Fibroblast of lung (primary cell): ENCODE measurements around the gene CHD5.

Source experiments
- CTCF ChIP-seq, 2 donors: IDR thresholded peaks in 1 of 2; conservative IDR thresholded peaks in 1 of 2; 1 replicate in 1 of 2; 2 replicates in 1 of 2; pipeline ENCODE4 v1.5.1; 2011 to 2012; ENCODE audit warnings: low read length in 2 of 2, control low read depth in 1 of 2, inconsistent platforms in 1 of 2, low read depth in 1 of 2, mild to moderate bottlenecking in 1 of 2
- EZH2 ChIP-seq: IDR thresholded peaks from 2 replicates; pipeline ENCODE4 v1.5.1; 2012; ENCODE audit warnings: low read length, control low read depth, mild to moderate bottlenecking; ENCODE audit errors: missing control alignments

DNA sequence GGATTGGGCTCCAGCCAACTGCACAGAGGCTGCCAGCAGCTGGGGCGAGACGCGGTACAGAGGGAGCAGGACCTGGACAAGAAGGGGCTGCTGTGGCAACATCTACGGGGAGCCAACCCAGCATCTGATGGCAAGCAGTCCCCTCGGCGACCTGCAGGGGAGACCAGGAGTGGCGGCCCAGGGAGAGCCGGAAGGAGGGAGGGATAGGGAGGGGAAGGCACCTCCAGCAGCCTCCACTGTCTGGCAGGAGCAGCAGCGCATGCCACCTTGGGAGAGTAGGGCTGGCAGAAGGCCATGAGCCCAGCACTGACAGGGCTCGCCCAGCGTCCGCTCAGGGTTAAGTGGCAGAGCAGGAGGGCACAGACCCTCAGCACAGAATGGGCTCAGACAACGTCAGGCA lies 17.3 kb downstream of the CHD5 start:
- no peak for TF ChIP-seq CTCF (conservative IDR thresholded peaks at IDR 0.05 in 1 of 2, IDR thresholded peaks at IDR 0.05 in 1 of 2; ENCODE audit: low read depth in 1 of 2, low read length in 2 of 2)
- no peak for TF ChIP-seq EZH2
